Central memory CD8-positive, alpha-beta T cell (primary cell): ENCODE data around the gene TMSB10.
A peak's percentile ranks its signal among the peaks of the same experiment; 100 is the strongest.
"Not testable (repeated sequence)": the region's sequence is repeated elsewhere in the genome, so short reads cannot be mapped to it uniquely, and the experiment has no call there.

ENCODE experiments used
- ATAC-seq: fragments of 150-1000 bp; cut with Tn5 transposase; replicated peaks from 2 replicates; pipeline ENCODE4 v1.10.0; 2022; ENCODE audit warnings: mild to moderate bottlenecking, moderate FRiP score, moderate number of reproducible peaks; ENCODE audit not compliant: poor library complexity, severe bottlenecking; ENCODE audit errors: extremely low read depth
- DNase-seq, 2 donors: peaks; one replicate each; pipeline ENCODE4 v3.0.0; 2021; ENCODE audit warnings: low spot score in 2 of 2
- H3K27ac Mint-ChIP-seq: one replicate; pipeline ENCODE4 v1.8.0; 2022; ENCODE audit warnings: low read depth, mild to moderate bottlenecking, moderate library complexity, mixed read lengths
- H3K27me3 Mint-ChIP-seq: one replicate; pipeline ENCODE4 v1.8.0; 2022; ENCODE audit warnings: mixed read lengths
- H3K36me3 Mint-ChIP-seq: one replicate; pipeline ENCODE4 v1.8.0; 2022; ENCODE audit warnings: mild to moderate bottlenecking, moderate library complexity, mixed read lengths; ENCODE audit not compliant: insufficient read depth
- H3K4me1 Mint-ChIP-seq: one replicate; pipeline ENCODE4 v1.8.0; 2022; ENCODE audit warnings: mixed read lengths
- H3K4me3 Mint-ChIP-seq: one replicate; pipeline ENCODE4 v1.8.0; 2022; ENCODE audit warnings: mild to moderate bottlenecking, moderate library complexity, mixed read lengths
- H3K9me3 Mint-ChIP-seq: one replicate; pipeline ENCODE4 v1.8.0; 2022; ENCODE audit warnings: mixed read lengths

The TMSB10 gene

DNA sequence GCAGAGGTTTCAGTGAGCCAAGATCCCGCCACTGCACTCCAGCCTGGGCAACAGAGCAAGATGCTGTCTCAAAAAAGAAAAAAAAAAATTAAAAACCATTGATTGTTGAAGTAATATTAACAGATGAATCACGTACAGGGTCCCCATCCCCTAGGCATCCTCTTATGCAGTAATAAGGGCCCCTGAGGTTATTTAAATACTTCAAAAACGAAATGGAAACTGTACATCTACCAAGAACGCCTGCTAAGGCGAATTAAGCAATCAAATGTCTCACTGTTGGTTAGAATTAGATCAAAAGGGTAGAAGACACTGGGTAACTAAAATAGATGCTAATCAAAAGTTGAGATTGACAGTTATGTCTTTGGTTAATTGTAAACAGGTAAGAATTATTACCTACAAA, 32.1 kb upstream of the TMSB10 start:
- DNase-seq (no peak), ATAC-seq (no peak)
- H3K9me3 Mint-ChIP-seq, result no peaks in the 10 kb centered on the region
- peaks cover 54% of the 10 kb centered on the region for H3K4me1 Mint-ChIP-seq
- no peak overlapping the region for H3K4me3 Mint-ChIP-seq
- no peaks in the 10 kb centered on the region for H3K27me3 Mint-ChIP-seq
- peaks cover 6% of the 10 kb centered on the region for H3K36me3 Mint-ChIP-seq
- peak overlapping the region; percentile 56 for H3K27ac Mint-ChIP-seq

DNA sequence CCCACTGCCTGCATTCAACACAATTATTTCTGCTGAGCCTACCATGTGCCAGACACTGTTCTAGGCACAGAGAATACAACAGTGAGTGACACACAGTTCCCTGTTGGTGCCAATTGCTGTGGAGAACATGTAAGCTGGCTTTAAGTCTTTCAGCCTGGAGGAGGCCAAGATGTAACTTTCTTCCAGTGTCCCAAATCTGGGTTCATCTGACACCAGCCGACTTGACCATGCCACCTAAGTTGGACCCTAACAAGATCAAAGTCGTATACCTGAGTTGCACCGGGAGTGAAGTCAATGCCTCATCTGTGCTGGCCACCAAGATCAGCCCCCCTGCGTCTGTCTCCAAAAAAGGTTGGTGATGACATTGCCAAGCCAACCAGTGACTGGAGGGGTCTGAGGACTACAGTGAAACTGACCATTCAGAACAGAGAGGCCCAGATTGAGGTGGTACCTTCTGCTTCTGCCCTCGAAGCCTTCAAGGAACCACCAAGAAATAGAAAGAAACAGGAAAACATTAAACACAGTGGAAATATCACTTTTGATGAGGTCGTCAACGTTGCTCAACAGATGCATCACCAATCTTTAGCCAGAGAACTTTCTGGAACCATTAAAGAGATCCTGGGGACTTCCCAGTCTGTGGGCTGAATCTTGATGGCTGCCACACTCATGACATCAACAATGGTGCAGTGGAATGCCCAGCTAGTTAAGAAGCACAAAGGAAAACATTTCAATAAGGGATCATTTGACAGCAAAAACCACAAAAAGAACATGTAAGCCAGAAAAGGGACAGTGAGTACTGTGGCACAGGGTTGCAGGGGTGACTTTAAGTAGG, 30.9 kb upstream of the TMSB10 start:
- no peaks in the 10 kb centered on the region for H3K9me3 Mint-ChIP-seq

DNA sequence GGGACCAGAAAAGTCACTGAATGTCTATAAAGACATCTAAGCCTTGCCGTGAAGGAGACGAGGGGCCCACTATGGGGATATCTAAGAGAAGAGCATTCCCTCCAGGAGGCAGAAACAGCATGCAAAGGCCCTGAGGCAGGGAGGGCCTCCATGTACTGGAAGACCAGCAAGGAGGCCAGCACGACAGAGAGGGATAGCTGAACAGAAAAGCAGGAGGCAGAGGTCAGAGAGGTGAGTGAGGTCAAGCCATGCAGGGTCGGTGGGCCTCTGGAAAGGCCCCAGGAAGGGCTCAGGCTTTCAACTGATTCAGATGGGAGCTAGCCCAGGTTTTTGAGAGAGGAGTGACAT, 30.3 kb upstream of the TMSB10 start:
- Mint-ChIP-seq H3K4me3 (no peak overlapping the region), H3K27me3 (no peaks in the 10 kb centered on the region), H3K9me3 (no peaks in the 10 kb centered on the region), H3K4me1 (peaks cover 57% of the 10 kb centered on the region), H3K36me3 (peaks cover 8% of the 10 kb centered on the region), H3K27ac (peak overlapping the region; percentile 89)
- no peak for ATAC-seq
- no peak for DNase-seq

More for the DNA sequence above, 30.9 kb upstream of the TMSB10 start:
- no peak overlapping the region for H3K4me3 Mint-ChIP-seq
- no peaks in the 10 kb centered on the region for H3K27me3 Mint-ChIP-seq
- peak overlapping the region; percentile 89 for H3K27ac Mint-ChIP-seq
- peaks cover 6% of the 10 kb centered on the region for H3K36me3 Mint-ChIP-seq
- peaks cover 54% of the 10 kb centered on the region for H3K4me1 Mint-ChIP-seq
- DNase-seq (no peak), ATAC-seq (no peak)

DNA sequence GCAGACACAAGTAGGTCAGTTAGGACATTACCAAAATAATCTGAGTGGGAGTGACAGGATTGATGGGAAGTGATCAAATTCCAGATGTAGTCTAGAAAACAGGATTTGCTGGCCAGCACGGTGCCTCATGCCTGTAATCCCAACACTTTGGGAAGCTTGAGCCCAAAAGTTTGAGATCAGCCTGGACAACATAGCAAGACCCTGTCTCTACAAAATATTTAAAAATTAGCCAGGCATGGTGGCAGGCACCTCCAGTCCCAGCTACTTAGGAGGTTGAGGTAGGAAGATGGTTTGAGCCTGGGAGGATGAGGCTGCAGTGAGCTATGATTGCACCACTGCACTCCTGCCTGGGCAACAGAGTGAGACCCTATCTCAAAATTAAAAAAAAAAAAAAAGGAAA, 29.8 kb upstream of the TMSB10 start:
- DNase-seq, H3K27me3 Mint-ChIP-seq, ATAC-seq, H3K9me3 Mint-ChIP-seq, H3K4me3 Mint-ChIP-seq: not testable (repeated sequence)
- H3K36me3 Mint-ChIP-seq, result peaks cover 12% of the 10 kb centered on the region
- H3K4me1 Mint-ChIP-seq, result peaks cover 57% of the 10 kb centered on the region
- peak overlapping the region; percentile 89 for H3K27ac Mint-ChIP-seq

DNA sequence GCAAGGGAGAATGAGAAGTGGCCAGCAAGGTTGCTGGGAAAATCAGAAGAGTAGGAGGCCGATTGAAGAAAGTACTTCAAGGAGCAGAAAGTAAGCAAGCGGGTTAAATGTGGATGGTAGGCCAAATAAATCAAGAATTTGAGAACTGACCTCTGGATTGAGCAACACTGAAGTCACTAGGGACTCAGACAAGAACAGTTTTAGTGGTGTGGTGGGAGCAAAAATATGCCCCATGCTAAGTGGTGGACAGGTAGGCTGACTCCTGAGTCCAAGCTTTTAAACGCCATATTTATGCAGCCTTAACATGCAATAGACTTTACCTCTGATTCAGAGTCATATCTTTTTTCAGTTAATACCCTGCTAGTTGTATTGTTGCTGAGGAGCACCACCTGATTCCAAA, 29.1 kb upstream of the TMSB10 start:
- H3K27ac Mint-ChIP-seq, result peak overlapping the region; percentile 70
- DNase-seq (no peak), ATAC-seq (no peak)
- H3K4me3 Mint-ChIP-seq, result no peak overlapping the region
- no peaks in the 10 kb centered on the region for H3K27me3 Mint-ChIP-seq
- peaks cover 15% of the 10 kb centered on the region for H3K36me3 Mint-ChIP-seq
- H3K4me1 Mint-ChIP-seq, result peaks cover 62% of the 10 kb centered on the region
- no peaks in the 10 kb centered on the region for H3K9me3 Mint-ChIP-seq

DNA sequence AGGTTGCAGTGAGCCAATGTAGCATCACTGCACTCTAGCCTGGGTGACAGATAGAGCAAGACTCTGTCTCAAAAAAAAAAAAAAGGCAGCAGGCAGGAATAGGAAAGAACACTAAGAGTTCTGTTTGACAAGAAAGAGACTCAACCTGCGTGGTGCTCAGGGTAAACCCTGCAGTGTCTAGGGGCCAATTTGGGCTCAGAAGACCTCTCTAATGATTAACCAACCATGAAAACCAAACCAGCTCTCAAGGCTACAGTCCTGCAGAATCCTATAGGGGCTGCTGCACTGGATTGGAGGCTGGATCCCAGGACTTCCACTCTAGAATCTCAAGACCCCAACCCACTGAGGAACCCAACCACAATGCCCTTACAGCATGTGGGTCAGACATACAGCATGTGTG, 27.0 kb upstream of the TMSB10 start:
- Mint-ChIP-seq H3K4me3 (peak overlapping the region; percentile 50), H3K27ac (peak overlapping the region; percentile 22), H3K27me3 (no peaks in the 10 kb centered on the region), H3K9me3 (no peaks in the 10 kb centered on the region), H3K36me3 (peaks cover 22% of the 10 kb centered on the region), H3K4me1 (peaks cover 67% of the 10 kb centered on the region)
- no peak for DNase-seq
- ATAC-seq, result no peak

DNA sequence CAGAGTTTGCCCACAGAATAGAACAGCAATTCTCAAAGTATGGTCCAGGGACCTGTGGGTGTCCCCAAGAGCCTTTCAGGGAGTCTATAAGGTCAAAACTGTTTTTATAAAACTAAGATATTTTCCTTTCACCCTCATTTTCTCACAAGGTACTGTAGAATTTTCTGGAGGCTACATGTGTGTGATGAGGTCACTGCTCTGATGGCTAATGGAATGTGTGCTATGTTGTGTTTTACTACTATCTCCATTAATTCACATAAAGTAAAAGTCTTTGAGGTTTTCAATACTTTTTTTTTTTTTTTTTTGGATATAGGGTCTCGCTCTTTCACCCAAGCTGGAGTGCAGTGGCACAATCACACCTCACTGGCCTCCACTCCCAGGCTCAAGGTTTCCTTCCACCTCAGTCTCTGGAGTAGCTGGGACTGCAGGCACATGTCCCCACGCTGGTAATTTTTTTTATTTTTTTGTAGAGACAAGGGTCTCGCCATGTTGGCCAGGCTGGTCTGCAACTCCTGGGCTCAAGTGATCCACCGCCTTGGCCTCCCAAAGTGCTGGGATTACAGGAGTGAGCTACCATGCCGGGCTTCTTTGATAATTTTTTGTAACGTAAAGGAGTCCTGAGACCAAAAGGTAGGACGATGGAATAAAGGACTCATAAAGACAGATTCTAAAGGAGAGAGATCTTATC, 26.4 kb upstream of the TMSB10 start:
- no peaks in the 10 kb centered on the region for H3K9me3 Mint-ChIP-seq
- no peak overlapping the region for H3K27ac Mint-ChIP-seq
- peaks cover 22% of the 10 kb centered on the region for H3K36me3 Mint-ChIP-seq
- H3K27me3 Mint-ChIP-seq, result no peaks in the 10 kb centered on the region
- ATAC-seq (no peak), DNase-seq (no peak)
- H3K4me1 Mint-ChIP-seq, result peaks cover 67% of the 10 kb centered on the region
- peak overlapping the region; percentile 87 for H3K4me3 Mint-ChIP-seq

DNA sequence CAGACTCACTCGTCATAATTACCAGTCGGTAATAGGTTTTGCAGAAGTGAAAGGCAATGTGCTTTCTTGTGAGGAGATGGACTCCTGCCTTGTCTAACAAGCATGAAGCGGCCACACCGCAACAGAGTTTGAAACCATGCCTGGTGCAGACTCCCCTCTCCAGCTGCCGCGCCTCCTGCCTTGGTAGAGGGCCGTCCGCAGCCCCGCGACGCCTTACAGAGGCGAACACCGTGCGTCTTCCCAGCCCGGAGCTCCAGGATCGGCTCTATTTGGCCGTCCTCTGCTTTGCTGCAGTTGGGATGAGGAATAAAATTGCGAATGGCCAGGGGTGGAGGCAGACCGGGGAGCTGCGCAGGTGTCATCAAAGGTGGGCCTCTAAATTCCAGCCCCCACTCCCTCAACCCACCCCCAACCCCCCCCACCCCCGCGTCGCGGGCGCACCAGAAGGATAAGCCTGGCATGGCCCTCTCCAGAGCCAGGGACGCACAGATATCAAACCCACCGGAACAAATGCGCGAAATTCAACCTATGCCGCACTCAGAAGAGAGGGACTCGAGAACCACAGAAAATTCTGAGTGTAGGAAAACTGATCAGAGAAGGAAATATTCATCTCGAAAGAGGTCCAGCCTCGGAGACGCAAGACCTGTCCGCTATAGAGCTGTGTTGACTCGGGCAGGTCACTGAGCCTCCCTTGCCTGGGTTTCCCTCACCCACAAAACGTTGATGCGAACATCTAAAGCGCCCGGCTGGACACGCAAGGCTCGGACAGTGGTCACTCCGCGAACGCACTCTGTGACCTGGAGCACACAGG, 25.7 kb upstream of the TMSB10 start:
- H3K27me3 Mint-ChIP-seq, result no peaks in the 10 kb centered on the region
- H3K27ac Mint-ChIP-seq, result peak overlapping the region; percentile 90
- peak overlapping the region; percentile 87 for H3K4me3 Mint-ChIP-seq
- no peak for DNase-seq
- peaks cover 22% of the 10 kb centered on the region for H3K36me3 Mint-ChIP-seq
- no peak for ATAC-seq
- peaks cover 60% of the 10 kb centered on the region for H3K4me1 Mint-ChIP-seq
- no peaks in the 10 kb centered on the region for H3K9me3 Mint-ChIP-seq

DNA sequence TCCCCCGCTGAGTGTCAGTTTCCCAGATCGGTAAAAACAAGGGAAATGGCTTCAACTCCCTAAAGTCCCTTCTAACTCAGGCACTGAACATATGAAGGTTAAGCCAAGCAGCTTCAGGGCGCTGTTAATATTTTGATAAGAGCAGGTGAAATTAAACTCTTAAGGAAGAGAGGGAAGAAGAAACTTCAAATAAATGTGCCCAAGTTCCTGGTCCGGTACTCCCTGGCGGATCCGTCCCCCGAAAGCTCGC, 25.1 kb upstream of the TMSB10 start:
- no peak for ATAC-seq
- Mint-ChIP-seq H3K4me3 (peak overlapping the region; percentile 87), H3K36me3 (peaks cover 22% of the 10 kb centered on the region), H3K27me3 (no peaks in the 10 kb centered on the region), H3K9me3 (no peaks in the 10 kb centered on the region), H3K27ac (peak overlapping the region; percentile 90), H3K4me1 (peaks cover 55% of the 10 kb centered on the region)
- no peak for DNase-seq

DNA sequence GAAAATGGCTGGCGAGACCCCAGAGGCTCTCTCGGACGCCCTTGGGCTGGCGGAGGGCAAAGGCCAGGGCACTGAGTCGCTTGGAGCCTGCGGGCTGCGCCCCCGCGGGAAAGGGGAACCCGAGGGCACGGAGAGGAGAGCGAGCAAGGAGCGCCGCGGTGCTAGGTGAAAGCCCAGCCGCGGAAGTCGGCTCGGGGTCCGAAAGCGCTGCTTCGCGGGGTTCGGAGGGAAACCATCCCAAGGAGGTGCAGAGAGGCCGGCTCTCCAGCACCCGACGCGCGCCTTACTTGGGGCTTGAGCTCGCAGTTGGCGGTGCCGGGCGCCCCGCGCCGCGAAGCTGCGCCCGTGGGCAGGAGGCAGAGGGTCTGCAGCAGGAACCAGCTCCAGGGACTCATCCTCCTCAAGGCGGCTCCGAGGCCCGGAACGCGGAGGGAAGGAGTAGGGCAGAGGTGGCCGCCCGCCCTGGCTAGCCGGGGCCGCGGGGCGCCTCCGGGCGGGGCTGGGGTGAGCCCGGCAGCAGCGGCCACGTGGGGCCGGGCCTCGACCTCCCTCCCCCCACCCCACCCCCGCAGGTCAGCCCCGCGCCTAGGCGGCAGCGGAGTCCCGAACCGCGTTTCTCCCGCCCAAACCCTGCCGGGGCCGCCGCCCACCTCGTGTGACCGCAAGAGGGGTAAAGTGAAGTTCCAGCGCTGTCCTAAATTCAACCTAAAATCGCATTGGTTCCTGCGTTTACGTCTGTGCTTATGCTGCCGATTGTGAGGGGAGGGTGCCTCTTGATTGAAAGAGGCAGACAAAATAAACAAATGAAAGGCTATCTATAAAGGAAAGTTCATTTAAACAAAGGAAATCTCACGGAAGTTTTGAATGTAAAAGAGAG, 24.6 kb upstream of the TMSB10 start, which contains the start of gene TRABD2A:
TSS of gene TRABD2A (minus strand) at position 440 of the 877 bp plus-strand sequence. CDS start at position 395, 45 bp downstream.
- Mint-ChIP-seq H3K9me3 (no peaks in the 10 kb centered on the region), H3K27me3 (no peaks in the 10 kb centered on the region), H3K4me1 (peaks cover 49% of the 10 kb centered on the region), H3K36me3 (peaks cover 22% of the 10 kb centered on the region), H3K4me3 (peak within 1 kb of the TSS; percentile 87), H3K27ac (peak within 1 kb of the TSS; percentile 90)
- DNase-seq (no peak), ATAC-seq (peak; percentile 50)

DNA sequence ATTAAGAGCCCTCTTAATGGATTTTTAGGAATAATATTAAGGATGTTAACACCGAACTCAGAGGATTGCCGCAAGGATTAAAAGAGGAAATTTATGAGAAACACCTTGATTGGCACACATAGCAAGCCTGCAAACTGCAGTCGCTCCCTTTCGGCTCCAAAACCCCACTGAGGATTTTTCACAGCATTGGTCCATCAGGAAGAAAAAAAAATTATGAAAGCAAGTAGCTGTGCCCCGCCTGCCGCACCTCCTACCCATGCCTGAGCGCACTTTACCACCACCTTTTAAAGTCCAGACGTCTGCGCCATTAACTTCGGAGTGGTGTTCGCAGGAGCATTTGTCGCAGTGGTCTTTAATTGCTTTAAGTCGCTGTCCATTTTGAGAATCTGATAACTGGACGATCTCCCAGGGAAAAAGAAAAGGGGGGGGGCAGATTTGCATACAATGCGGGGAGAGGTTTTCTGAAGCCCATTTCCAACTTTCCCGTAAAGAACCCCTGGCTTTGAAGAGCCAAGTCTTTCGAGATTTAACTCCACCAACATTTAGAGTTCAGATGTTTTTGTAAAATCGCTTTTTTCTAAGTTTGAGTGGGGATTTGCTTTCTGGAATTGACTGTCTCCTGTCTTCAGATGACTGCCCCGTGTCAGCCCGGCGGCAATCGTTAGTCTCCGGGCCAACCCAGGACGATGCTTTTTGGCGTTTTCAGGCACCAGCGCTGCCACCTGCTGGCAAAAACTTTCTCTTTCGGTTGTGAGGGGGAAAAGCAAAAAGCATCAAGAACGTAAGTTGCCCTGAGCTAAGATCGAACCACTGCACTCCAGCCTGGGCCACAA, 23.7 kb upstream of the TMSB10 start:
- ATAC-seq (peak; percentile 78), DNase-seq (peak; percentile 77 to 79)
- Mint-ChIP-seq H3K4me1 (peaks cover 44% of the 10 kb centered on the region), H3K4me3 (peak overlapping the region; percentile 87), H3K27me3 (no peaks in the 10 kb centered on the region), H3K36me3 (peaks cover 19% of the 10 kb centered on the region), H3K9me3 (no peaks in the 10 kb centered on the region), H3K27ac (peak overlapping the region; percentile 90)
